OCI-LY3 (cell line): ENCODE results near the gene MUC2.

ENCODE experiments used
- H2AFZ ChIP-seq: fragments of 200-600, 300-600 bp; shearing (Covaris generic); 2 replicates; pipeline ENCODE4 v1.6.0; 2014; ENCODE audit warnings: antibody characterized with exemption, low read depth, low read length
- H3K27ac ChIP-seq: fragments of 200-600, 300-600 bp; sonication (generic); 2 replicates; pipeline ENCODE4 v1.5.1; 2014; ENCODE audit warnings: mild to moderate bottlenecking, low read length, moderate library complexity, mixed read lengths
- H3K27me3 ChIP-seq: fragments of 200-600, 300-600 bp; sonication (generic); 2 replicates; pipeline ENCODE4 v1.6.1; 2014; ENCODE audit warnings: low read depth, low read length, mixed read lengths
- H3K36me3 ChIP-seq: fragments of 200-600, 300-600 bp; sonication (generic); replicated peaks from 2 replicates; pipeline ENCODE3; 2014; ENCODE audit warnings: low read depth, low read length, mixed read lengths
- H3K4me1 ChIP-seq: fragments of 300-600, 200-600 bp; sonication (generic); 2 replicates; pipeline ENCODE4 v1.6.1; 2014; ENCODE audit warnings: low read length, mixed read lengths
- H3K4me2 ChIP-seq: fragments of 200-600, 300-600 bp; sonication (generic); 2 replicates; pipeline ENCODE4 v1.6.1; 2014; ENCODE audit warnings: low read length, mixed read lengths
- H3K4me3 ChIP-seq: fragments of 300-600, 200-600 bp; sonication (generic); 2 replicates; pipeline ENCODE4 v1.5.1; 2014; ENCODE audit warnings: antibody characterized with exemption, mild to moderate bottlenecking, low read length, moderate library complexity
- H3K79me2 ChIP-seq: fragments of 300-600, 200-600 bp; shearing (Covaris generic); 2 replicates; pipeline ENCODE4 v1.6.1; 2014; ENCODE audit warnings: mild to moderate bottlenecking, low read length, mixed read lengths
- H3K9ac ChIP-seq: fragments of 300-600, 200-600 bp; shearing (Covaris generic); 2 replicates; pipeline ENCODE4 v1.6.0; 2014; ENCODE audit warnings: mild to moderate bottlenecking, low read length, moderate library complexity
- H3K9me3 ChIP-seq: fragments of 200-600, 300-600 bp; shearing (Covaris generic); 2 replicates; pipeline ENCODE4 v1.6.1; 2014; ENCODE audit warnings: low read length, mixed read lengths; ENCODE audit not compliant: insufficient read depth
- H4K20me1 ChIP-seq: fragments of 200-600, 300-600 bp; sonication (generic); 2 replicates; pipeline ENCODE4 v1.6.1; 2016; ENCODE audit warnings: low read length, mixed read lengths; ENCODE audit not compliant: insufficient read depth
- CTCF ChIP-seq: fragments of 200-600, 300-600 bp; sonication (generic); IDR thresholded peaks from 2 replicates; pipeline ENCODE4 v1.5.1; 2014; ENCODE audit warnings: antibody characterized with exemption, low read length, low read depth
- EZH2phosphoT487 ChIP-seq: fragments of 200-600 bp; shearing (Covaris generic); IDR thresholded peaks from 2 replicates; pipeline ENCODE4 v1.6.1; 2018; ENCODE audit warnings: antibody characterized with exemption, mixed run types, low read depth

The MUC2 gene

GRCh38 chr11:1087279-1087960 lies 12.7 kb downstream of the MUC2 start:
- no peak overlapping the region for H3K4me2 ChIP-seq
- TF ChIP-seq EZH2phosphoT487 (no peak), CTCF (no peak)
- no peaks in the 10 kb centered on the region for H4K20me1 ChIP-seq
- no peak overlapping the region for H3K9ac ChIP-seq
- H3K4me1 ChIP-seq, result no peaks in the 10 kb centered on the region
- H3K9me3 ChIP-seq, result no peaks in the 10 kb centered on the region
- H2AFZ ChIP-seq, result no peak overlapping the region
- H3K27me3 ChIP-seq, result no peaks in the 10 kb centered on the region
- no peak overlapping the region for H3K27ac ChIP-seq
- no peaks in the 10 kb centered on the region for H3K36me3 ChIP-seq
- no peak overlapping the region for H3K4me3 ChIP-seq
- no peaks in the 10 kb centered on the region for H3K79me2 ChIP-seq

GRCh38 chr11:1087961-1088926 lies 13.6 kb downstream of the MUC2 start:
- no peak overlapping the region for H2AFZ ChIP-seq
- H3K4me3 ChIP-seq, result no peak overlapping the region
- TF ChIP-seq CTCF (no peak), EZH2phosphoT487 (no peak)
- H3K27me3 ChIP-seq, result no peaks in the 10 kb centered on the region
- no peaks in the 10 kb centered on the region for H3K79me2 ChIP-seq
- no peak overlapping the region for H3K9ac ChIP-seq
- no peaks in the 10 kb centered on the region for H3K4me1 ChIP-seq
- no peak overlapping the region for H3K4me2 ChIP-seq
- H3K36me3 ChIP-seq, result no peaks in the 10 kb centered on the region
- H3K9me3 ChIP-seq, result no peaks in the 10 kb centered on the region
- no peak overlapping the region for H3K27ac ChIP-seq
- H4K20me1 ChIP-seq, result no peaks in the 10 kb centered on the region

- H3K36me3 ChIP-seq, result no peaks in the 10 kb centered on the region
- H3K4me3 ChIP-seq, result no peak overlapping the region
- no peaks in the 10 kb centered on the region for H3K27me3 ChIP-seq
- no peak overlapping the region for H3K4me2 ChIP-seq
- TF ChIP-seq EZH2phosphoT487, result no peak
- no peak for TF ChIP-seq CTCF
- H3K79me2 ChIP-seq, result no peaks in the 10 kb centered on the region
- no peak overlapping the region for H3K27ac ChIP-seq
- H3K9me3 ChIP-seq, result no peaks in the 10 kb centered on the region
- no peak overlapping the region for H2AFZ ChIP-seq
- H3K4me1 ChIP-seq, result no peaks in the 10 kb centered on the region
- no peaks in the 10 kb centered on the region for H4K20me1 ChIP-seq
- no peak overlapping the region for H3K9ac ChIP-seq
Observed at GRCh38 chr11:1088927-1089737, 14.5 kb downstream of the MUC2 start.
